ENCODE results near the gene MBNL1.
A peak's percentile ranks its signal among the peaks of the same experiment; 100 is the strongest.
"Not testable (repeated sequence)": the region's sequence is repeated elsewhere in the genome, so short reads cannot be mapped to it uniquely, and the experiment has no call there.

The MBNL1 gene

GRCh38 chr3:152382312-152383135, 113.8 kb downstream of the MBNL1 start:
- peak; percentile 34 for DNase-seq

- DNase-seq: no peak
These were observed 114.4 kb downstream of the MBNL1 start for GRCh38 chr3:152383136-152383606.

GRCh38 chr3:152384412-152384811, 115.7 kb downstream of the MBNL1 start:
- DNase-seq: no peak

- DNase-seq: no peak
These were observed 117.0 kb downstream of the MBNL1 start for GRCh38 chr3:152385761-152386160.

- DNase-seq: no peak
These were observed 117.5 kb downstream of the MBNL1 start for GRCh38 chr3:152386208-152386607.

- no peak for DNase-seq
These were observed 119.9 kb downstream of the MBNL1 start for GRCh38 chr3:152388631-152389030.

- DNase-seq: no peak
These were observed 120.7 kb downstream of the MBNL1 start for GRCh38 chr3:152389316-152389934.

GRCh38 chr3:152390647-152391046, 121.9 kb downstream of the MBNL1 start:
- DNase-seq: no peak

GRCh38 chr3:152391671-152392070, 122.9 kb downstream of the MBNL1 start:
- no peak for DNase-seq

- no peak for DNase-seq
These were observed 123.6 kb downstream of the MBNL1 start for GRCh38 chr3:152392272-152392880.

GRCh38 chr3:152394246-152394645, 125.5 kb downstream of the MBNL1 start:
- no peak for DNase-seq

- DNase-seq: no peak
These were observed 127.0 kb downstream of the MBNL1 start for GRCh38 chr3:152395764-152396163.

GRCh38 chr3:152396867-152397266, 128.1 kb downstream of the MBNL1 start:
- DNase-seq: no peak

- not testable (repeated sequence) for DNase-seq
These were observed 128.6 kb downstream of the MBNL1 start for GRCh38 chr3:152397348-152397747.

- peak; percentile 22 for DNase-seq
These were observed 129.8 kb downstream of the MBNL1 start for GRCh38 chr3:152398495-152398894.

GRCh38 chr3:152399374-152399773, 130.6 kb downstream of the MBNL1 start:
- peak; percentile 31 for DNase-seq

GRCh38 chr3:152400887-152401286, 132.2 kb downstream of the MBNL1 start:
- no peak for DNase-seq

- DNase-seq: no peak
These were observed 134.1 kb downstream of the MBNL1 start for GRCh38 chr3:152402695-152403451.

GRCh38 chr3:152403632-152404066, 134.9 kb downstream of the MBNL1 start:
- DNase-seq: peak; percentile 25

GRCh38 chr3:152404976-152405375, 136.2 kb downstream of the MBNL1 start:
- no peak for DNase-seq

GRCh38 chr3:152405915-152406802, 137.4 kb downstream of the MBNL1 start:
- peak; percentile 38 for DNase-seq

- no peak for DNase-seq
These were observed 144.5 kb downstream of the MBNL1 start for GRCh38 chr3:152413240-152413639.

Measured in hematopoietic multipotent progenitor cell treated with erythropoietin and hydrocortisone succinate and interleukin-3 and kit ligand, for 4 days (in vitro differentiated cells).